ENCODE measurements around the gene NT5M. TPM values are rescaled to one million over a fixed set of nuclear protein-coding genes. Genes with fewer than 3 reads are reported as not detected.

The NT5M gene
- total RNA-seq, 1 experiment from 2014 or later: 6.6 TPM

GRCh38 chr17:17321356-17322025 is 18.3 kb downstream of the NT5M start:
- Histone ChIP-seq H2AFZ (ENCODE audit: low read length) (no peak overlapping the region), H4K5ac (ENCODE audit: insufficient read length, low read depth, low read length) (no peak overlapping the region), H4K91ac (ENCODE audit: insufficient read length, low read depth, low read length) (no peak overlapping the region), H3K79me2 (ENCODE audit: insufficient read depth, low read length) (no peaks in the 10 kb centered on the region), H3K18ac (ENCODE audit: insufficient read length, low read depth, low read length) (no peak overlapping the region), H3K23ac (ENCODE audit: insufficient read length, low read depth, low read length) (no peak overlapping the region), H3K27ac (ENCODE audit: insufficient read length, low read depth, low read length) (no peak overlapping the region), H3K4ac (ENCODE audit: low read depth, low read length) (no peak overlapping the region), H3K9me3 (ENCODE audit: control insufficient read depth, low read depth, low read length) (no peaks in the 10 kb centered on the region), H3K4me1 (ENCODE audit: insufficient read depth, low read length) (no peaks in the 10 kb centered on the region), H3K23me2 (ENCODE audit: insufficient read length, low read depth, low read length, poor library complexity, severe bottlenecking) (no peaks in the 10 kb centered on the region), H3K27me3 (ENCODE audit: insufficient read depth, low read length) (no peaks in the 10 kb centered on the region), H3K14ac (ENCODE audit: insufficient read depth, low read length) (no peak overlapping the region), H3K4me2 (ENCODE audit: insufficient read depth, insufficient read length, low read length) (no peak overlapping the region), H2BK120ac (ENCODE audit: low read depth, low read length, poor library complexity, severe bottlenecking) (no peak overlapping the region), H2BK20ac (ENCODE audit: low read depth, low read length, poor library complexity, severe bottlenecking) (no peak overlapping the region), H2BK12ac (ENCODE audit: insufficient read length, low read depth, low read length) (no peak overlapping the region), H3T11ph (ENCODE audit: low read length) (no peak overlapping the region), H2AK5ac (ENCODE audit: insufficient read length, low read length) (no peak overlapping the region), H2BK15ac (ENCODE audit: low read depth, low read length) (no peak overlapping the region), H2BK5ac (ENCODE audit: insufficient read length, low read length) (no peak overlapping the region), H3K79me1 (ENCODE audit: insufficient read depth, low read depth, low read length, poor library complexity, severe bottlenecking) (no peaks in the 10 kb centered on the region), H4K8ac (replicated peaks; ENCODE audit: insufficient read length, low read depth, low read length) (no peak overlapping the region), H3K9ac (ENCODE audit: extremely low read depth, insufficient read length, low read length) (no peak overlapping the region), H3K56ac (ENCODE audit: insufficient read length, low read depth, low read length) (no peak overlapping the region), H4K20me1 (ENCODE audit: control insufficient read depth, insufficient read depth, insufficient read length) (no peaks in the 10 kb centered on the region)
- WGBS (ENCODE audit: extremely low coverage, insufficient read length, low lambda C conversion rate): no CpG with 5 or more reads among the region's 11 CpGs
- Mint-ChIP-seq H3K27ac (no peak overlapping the region), H3K4me1 (no peaks in the 10 kb centered on the region), H3K9me3 (no peaks in the 10 kb centered on the region), H3K27me3 (ENCODE audit: low read depth) (no peaks in the 10 kb centered on the region), H3K36me3 (ENCODE audit: insufficient read depth in 1 of 3, low read depth in 3 of 3) (peaks cover 0 to 9% (median 9%) of the 10 kb centered on the region in 3 experiments; a peak in 4 of 7 replicates), H3K4me3 (no peak overlapping the region)
- no peak for DNase-seq
- TF ChIP-seq CTCF (conservative IDR thresholded peaks at IDR 0.05): no peak

Measured in H9 (cell line).